22Rv1 (cell line): ENCODE measurements around the gene CLGN.

Experiments used
- H3K27ac ChIP-seq: fragments of 450-650 bp; 2 replicates; pipeline ENCODE4 v1.5.1; 2017
- CTCF ChIP-seq: fragments of 450-650 bp; IDR thresholded peaks from 2 replicates; pipeline ENCODE4 v1.5.1; 2017; ENCODE audit warnings: mild to moderate bottlenecking
- ZFX ChIP-seq: fragments of 450-650 bp; IDR thresholded peaks from 2 replicates; pipeline ENCODE4 v1.6.1; 2017; ENCODE audit warnings: antibody characterized with exemption, borderline replicate concordance

The CLGN gene

GRCh38 chr4:140427106-140427918, at the start of gene CLGN:
TSS of gene CLGN (minus strand) at chr4:140427648. CDS start at chr4:140413078, 14,570 bp downstream.
- peak within 1 kb of the TSS; percentile 63 for H3K27ac ChIP-seq
- TF ChIP-seq CTCF (peak; percentile 69), ZFX (no peak)

- H3K27ac ChIP-seq: no peak overlapping the region
- no peak for TF ChIP-seq ZFX
- TF ChIP-seq CTCF: no peak
Observed at GRCh38 chr4:140472156-140472555, 44.7 kb upstream of the CLGN start.

- H3K27ac ChIP-seq: no peak overlapping the region
- no peak for TF ChIP-seq ZFX
- TF ChIP-seq CTCF: no peak
Observed at GRCh38 chr4:140469791-140470733, 42.6 kb upstream of the CLGN start.

- H3K27ac ChIP-seq: no peak overlapping the region
- TF ChIP-seq ZFX (no peak), CTCF (no peak)
Observed at GRCh38 chr4:140466146-140466545, 38.7 kb upstream of the CLGN start.

- no peak for TF ChIP-seq ZFX
- TF ChIP-seq CTCF: no peak
- no peak overlapping the region for H3K27ac ChIP-seq
Observed at GRCh38 chr4:140463614-140464013, 36.2 kb upstream of the CLGN start.

GRCh38 chr4:140463182-140463581, 35.7 kb upstream of the CLGN start:
- TF ChIP-seq ZFX (no peak), CTCF (no peak)
- H3K27ac ChIP-seq: no peak overlapping the region
